ENCODE data around the gene PFDN1.

Gene PFDN1

DNA sequence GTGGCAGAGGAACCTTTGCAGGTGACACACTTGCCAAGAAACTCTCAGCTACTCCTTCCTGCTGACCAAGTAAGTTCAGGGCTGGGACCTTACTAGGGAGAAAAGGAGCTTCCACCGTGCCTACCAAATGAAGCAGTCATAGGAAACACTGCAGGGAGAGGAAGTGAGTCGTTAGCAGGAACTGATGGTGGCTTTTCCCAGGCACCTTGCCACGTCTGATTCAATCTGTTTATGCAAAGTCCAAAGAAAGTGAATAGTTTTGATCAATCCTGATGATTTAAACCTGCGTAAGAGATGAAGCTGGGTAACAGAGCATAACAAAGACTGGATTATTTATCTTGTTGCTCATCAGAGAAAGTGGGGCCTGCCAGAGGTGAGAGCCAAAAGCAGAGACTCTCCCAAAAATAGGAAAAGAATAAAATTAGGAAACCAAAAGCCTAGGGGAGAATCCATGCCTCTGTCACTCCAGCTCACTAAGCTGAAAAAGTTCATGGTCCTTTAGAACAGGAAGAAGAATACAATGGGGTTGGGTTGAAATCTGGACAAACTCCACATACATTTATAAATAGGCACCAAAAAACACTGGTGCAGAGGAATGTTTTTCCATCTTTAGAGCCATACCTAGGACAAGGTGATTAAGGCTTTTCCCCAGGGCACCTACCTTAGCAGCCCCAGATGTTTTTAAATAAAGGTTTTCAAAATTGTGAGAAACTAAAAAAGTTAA, 9.3 kb upstream of the PFDN1 start:
- H4K20me1 ChIP-seq (ENCODE audit: control insufficient read depth, insufficient read depth, low read depth, low read length) = no peaks in the 10 kb centered on the region

DNA sequence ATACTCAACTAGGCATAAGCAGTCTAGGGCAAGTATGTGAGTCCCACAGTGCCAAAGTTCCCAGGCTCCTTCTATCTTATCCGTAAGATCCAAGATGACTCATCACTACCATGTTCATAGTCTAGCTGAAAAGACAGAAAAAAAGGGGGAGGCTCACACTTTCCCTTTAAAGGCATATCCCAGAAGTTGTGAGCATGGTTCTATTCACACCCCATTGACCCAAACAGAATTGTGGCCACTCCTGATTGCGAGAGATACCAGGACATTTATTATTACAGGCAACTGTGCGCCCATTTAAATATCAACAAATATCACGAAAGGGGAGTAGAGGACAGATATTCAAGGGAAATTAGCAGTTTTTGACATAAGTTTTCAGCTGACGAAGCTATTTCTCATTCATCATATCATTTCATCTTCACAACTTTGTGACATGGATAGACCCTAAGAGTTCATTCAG, 8.1 kb upstream of the PFDN1 start:
- Histone ChIP-seq H4K20me1 (ENCODE audit: control insufficient read depth, insufficient read depth, low read depth, low read length) (no peaks in the 10 kb centered on the region), H3K79me2 (ENCODE audit: control insufficient read depth, low read length) (no peaks in the 10 kb centered on the region), H3K4me1 (ENCODE audit: control insufficient read depth, low read length) (no peaks in the 10 kb centered on the region), H3K4me3 (ENCODE audit: low read length) (no peak overlapping the region), H3K36me3 (ENCODE audit: control insufficient read depth, low read length) (no peaks in the 10 kb centered on the region), H3K4me2 (ENCODE audit: low read length) (no peak overlapping the region), H3K27me3 (ENCODE audit: control insufficient read depth, low read length) (peaks cover 17% of the 10 kb centered on the region), H3K27ac (ENCODE audit: low read depth, low read length) (no peak overlapping the region), H3K9me2 (replicated peaks; ENCODE audit: control insufficient read depth, low read length) (no peaks in the 10 kb centered on the region), H3F3A (ENCODE audit: control insufficient read depth, insufficient read depth) (no peaks in the 10 kb centered on the region), H3K9me3 (ENCODE audit: control insufficient read depth, insufficient read depth, low read length) (no peaks in the 10 kb centered on the region)
- TF ChIP-seq, protein P1, sequence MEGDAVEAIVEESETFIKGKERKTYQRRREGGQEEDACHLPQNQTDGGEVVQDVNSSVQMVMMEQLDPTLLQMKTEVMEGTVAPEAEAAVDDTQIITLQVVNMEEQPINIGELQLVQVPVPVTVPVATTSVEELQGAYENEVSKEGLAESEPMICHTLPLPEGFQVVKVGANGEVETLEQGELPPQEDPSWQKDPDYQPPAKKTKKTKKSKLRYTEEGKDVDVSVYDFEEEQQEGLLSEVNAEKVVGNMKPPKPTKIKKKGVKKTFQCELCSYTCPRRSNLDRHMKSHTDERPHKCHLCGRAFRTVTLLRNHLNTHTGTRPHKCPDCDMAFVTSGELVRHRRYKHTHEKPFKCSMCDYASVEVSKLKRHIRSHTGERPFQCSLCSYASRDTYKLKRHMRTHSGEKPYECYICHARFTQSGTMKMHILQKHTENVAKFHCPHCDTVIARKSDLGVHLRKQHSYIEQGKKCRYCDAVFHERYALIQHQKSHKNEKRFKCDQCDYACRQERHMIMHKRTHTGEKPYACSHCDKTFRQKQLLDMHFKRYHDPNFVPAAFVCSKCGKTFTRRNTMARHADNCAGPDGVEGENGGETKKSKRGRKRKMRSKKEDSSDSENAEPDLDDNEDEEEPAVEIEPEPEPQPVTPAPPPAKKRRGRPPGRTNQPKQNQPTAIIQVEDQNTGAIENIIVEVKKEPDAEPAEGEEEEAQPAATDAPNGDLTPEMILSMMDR (IDR thresholded peaks at IDR 0.05; ENCODE audit: low read depth, low read length, poor library complexity, severe bottlenecking) = no peak
- TF ChIP-seq EZH2phosphoT487 (IDR thresholded peaks at IDR 0.05; ENCODE audit: borderline replicate concordance, low read length) = no peak

More for the DNA sequence above, 9.3 kb upstream of the PFDN1 start:
- no peaks in the 10 kb centered on the region for H3K9me2 ChIP-seq (replicated peaks; ENCODE audit: control insufficient read depth, low read length)
- H3K4me3 ChIP-seq (ENCODE audit: low read length) = no peak overlapping the region
- no peaks in the 10 kb centered on the region for H3F3A ChIP-seq (ENCODE audit: control insufficient read depth, insufficient read depth)
- no peaks in the 10 kb centered on the region for H3K4me1 ChIP-seq (ENCODE audit: control insufficient read depth, low read length)
- no peak overlapping the region for H3K27ac ChIP-seq (ENCODE audit: low read depth, low read length)
- no peaks in the 10 kb centered on the region for H3K9me3 ChIP-seq (ENCODE audit: control insufficient read depth, insufficient read depth, low read length)
- no peaks in the 10 kb centered on the region for H3K79me2 ChIP-seq (ENCODE audit: control insufficient read depth, low read length)
- TF ChIP-seq, protein P1 (IDR thresholded peaks at IDR 0.05; ENCODE audit: low read depth, low read length, poor library complexity, severe bottlenecking) = no peak
- TF ChIP-seq EZH2phosphoT487 (IDR thresholded peaks at IDR 0.05; ENCODE audit: borderline replicate concordance, low read length) = no peak
- H3K36me3 ChIP-seq (ENCODE audit: control insufficient read depth, low read length) = no peaks in the 10 kb centered on the region
- H3K27me3 ChIP-seq (ENCODE audit: control insufficient read depth, low read length) = peaks cover 17% of the 10 kb centered on the region
- no peak overlapping the region for H3K4me2 ChIP-seq (ENCODE audit: low read length)

DNA sequence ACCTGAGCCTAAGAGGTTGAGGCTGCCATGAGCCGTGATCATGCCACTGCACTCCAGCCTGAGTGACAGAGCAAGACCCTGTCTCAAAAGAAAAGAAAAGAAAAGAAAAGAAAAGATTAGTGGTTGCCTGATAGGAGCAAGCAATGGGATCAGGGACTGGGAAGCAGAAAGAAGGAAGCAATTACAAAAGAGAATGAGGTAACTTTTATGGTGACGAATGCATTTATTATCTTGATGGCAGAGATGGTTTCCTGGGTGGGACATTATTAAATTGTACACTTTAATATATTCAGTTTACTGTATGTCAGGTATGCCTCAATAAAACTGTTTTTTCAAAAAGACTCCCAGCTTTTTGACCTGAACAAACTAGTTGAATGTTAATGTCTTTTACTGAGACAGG, 7.5 kb upstream of the PFDN1 start:
- H3K79me2 ChIP-seq (ENCODE audit: control insufficient read depth, low read length) = no peaks in the 10 kb centered on the region
- H3K4me3 ChIP-seq (ENCODE audit: low read length) = no peak overlapping the region
- H4K20me1 ChIP-seq (ENCODE audit: control insufficient read depth, insufficient read depth, low read depth, low read length) = no peaks in the 10 kb centered on the region
- no peaks in the 10 kb centered on the region for H3K9me3 ChIP-seq (ENCODE audit: control insufficient read depth, insufficient read depth, low read length)
- H3K36me3 ChIP-seq (ENCODE audit: control insufficient read depth, low read length) = no peaks in the 10 kb centered on the region
- TF ChIP-seq EZH2phosphoT487 (IDR thresholded peaks at IDR 0.05; ENCODE audit: borderline replicate concordance, low read length) = no peak
- TF ChIP-seq, protein P1 (IDR thresholded peaks at IDR 0.05; ENCODE audit: low read depth, low read length, poor library complexity, severe bottlenecking) = no peak
- no peak overlapping the region for H3K4me2 ChIP-seq (ENCODE audit: low read length)
- H3K27me3 ChIP-seq (ENCODE audit: control insufficient read depth, low read length) = peaks cover 17% of the 10 kb centered on the region
- no peaks in the 10 kb centered on the region for H3K4me1 ChIP-seq (ENCODE audit: control insufficient read depth, low read length)
- H3K27ac ChIP-seq (ENCODE audit: low read depth, low read length) = no peak overlapping the region
- H3F3A ChIP-seq (ENCODE audit: control insufficient read depth, insufficient read depth) = no peaks in the 10 kb centered on the region
- H3K9me2 ChIP-seq (replicated peaks; ENCODE audit: control insufficient read depth, low read length) = no peaks in the 10 kb centered on the region
